Measurements from ENCODE around the gene PRR22. TPM values are rescaled to one million over a fixed set of nuclear protein-coding genes. Genes with fewer than 3 reads are reported as not detected.

The PRR22 gene
- total RNA-seq, 2 donors from 2014 or later: 8.5 to 21.5 TPM

GRCh38 chr19:5806133-5806489 is 21.6 kb upstream of the PRR22 start:
- Mint-ChIP-seq H3K36me3 (no peaks in the 10 kb centered on the region), H3K9me3 (no peaks in the 10 kb centered on the region), H3K4me1 (ENCODE audit: low read depth in 2 of 2) (peaks cover 14 to 17% of the 10 kb centered on the region in 2 donors), H3K27me3 (peaks cover 13 to 14% of the 10 kb centered on the region in 2 donors), H3K27ac (no peak overlapping the region), H3K4me3 (no peak overlapping the region)
- no peak for ATAC-seq
- no peak for DNase-seq (ENCODE audit: low spot score)

DNA sequence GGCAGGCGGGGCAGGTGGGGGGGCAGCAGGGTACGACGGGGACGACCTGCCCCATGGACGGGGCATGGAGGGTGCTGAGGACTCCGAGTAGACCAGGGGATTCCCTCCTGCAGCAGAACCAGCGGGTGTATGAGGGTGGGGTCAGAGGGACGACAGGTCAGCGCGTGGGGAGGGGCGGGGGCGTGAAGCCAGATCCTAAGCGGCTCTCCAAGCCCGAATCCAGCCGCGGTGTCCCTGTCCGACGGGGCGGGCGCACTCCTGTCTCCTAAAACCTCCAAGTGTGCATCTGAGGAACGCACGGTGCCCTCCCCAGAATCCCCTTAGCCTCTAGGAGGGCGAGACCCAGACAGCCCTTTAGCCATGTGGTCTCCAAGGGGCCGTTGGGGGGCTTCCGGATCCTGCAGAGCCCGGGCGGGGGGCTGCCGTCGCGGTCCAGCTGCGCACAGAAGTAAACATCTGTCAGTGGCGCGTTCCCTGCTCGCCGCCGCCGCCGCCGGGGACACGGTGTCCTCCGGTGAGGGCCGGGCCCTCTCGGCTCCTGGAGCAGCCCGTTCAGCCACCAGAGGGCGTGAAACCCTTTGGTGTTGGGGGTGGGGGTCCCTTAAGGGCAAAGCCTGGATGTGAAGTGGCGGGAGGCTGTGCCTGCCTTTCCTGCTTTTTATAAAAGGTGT is 21.1 kb upstream of the PRR22 start:
- Mint-ChIP-seq H3K27me3 (peaks cover 14% of the 10 kb centered on the region in 2 donors), H3K27ac (no peak overlapping the region), H3K4me1 (ENCODE audit: low read depth in 2 of 2) (peaks cover 14 to 17% of the 10 kb centered on the region in 2 donors), H3K36me3 (no peaks in the 10 kb centered on the region), H3K4me3 (no peak overlapping the region), H3K9me3 (no peaks in the 10 kb centered on the region)
- DNase-seq (ENCODE audit: low spot score) (no peak), ATAC-seq (no peak)

- Mint-ChIP-seq H3K4me1 (ENCODE audit: low read depth in 2 of 2) (peaks cover 14 to 17% of the 10 kb centered on the region in 2 donors), H3K4me3 (peak within 1 kb of the TSS; percentile 53), H3K27ac (no peak within 1 kb of the TSS), H3K36me3 (no peaks in the 10 kb centered on the region), H3K27me3 (peaks cover 14 to 16% of the 10 kb centered on the region in 2 donors), H3K9me3 (no peaks in the 10 kb centered on the region)
- peak; percentile 18 to 62 for ATAC-seq
- DNase-seq (ENCODE audit: low spot score): no peak
Measured at GRCh38 chr19:5804516-5805461, 20.2 kb upstream of the PRR22 start, which contains the start of gene NRTN. NRTN (plus strand) TSS chr19:5805067; CDS start chr19:5824166, 19,099 bp downstream.

DNA sequence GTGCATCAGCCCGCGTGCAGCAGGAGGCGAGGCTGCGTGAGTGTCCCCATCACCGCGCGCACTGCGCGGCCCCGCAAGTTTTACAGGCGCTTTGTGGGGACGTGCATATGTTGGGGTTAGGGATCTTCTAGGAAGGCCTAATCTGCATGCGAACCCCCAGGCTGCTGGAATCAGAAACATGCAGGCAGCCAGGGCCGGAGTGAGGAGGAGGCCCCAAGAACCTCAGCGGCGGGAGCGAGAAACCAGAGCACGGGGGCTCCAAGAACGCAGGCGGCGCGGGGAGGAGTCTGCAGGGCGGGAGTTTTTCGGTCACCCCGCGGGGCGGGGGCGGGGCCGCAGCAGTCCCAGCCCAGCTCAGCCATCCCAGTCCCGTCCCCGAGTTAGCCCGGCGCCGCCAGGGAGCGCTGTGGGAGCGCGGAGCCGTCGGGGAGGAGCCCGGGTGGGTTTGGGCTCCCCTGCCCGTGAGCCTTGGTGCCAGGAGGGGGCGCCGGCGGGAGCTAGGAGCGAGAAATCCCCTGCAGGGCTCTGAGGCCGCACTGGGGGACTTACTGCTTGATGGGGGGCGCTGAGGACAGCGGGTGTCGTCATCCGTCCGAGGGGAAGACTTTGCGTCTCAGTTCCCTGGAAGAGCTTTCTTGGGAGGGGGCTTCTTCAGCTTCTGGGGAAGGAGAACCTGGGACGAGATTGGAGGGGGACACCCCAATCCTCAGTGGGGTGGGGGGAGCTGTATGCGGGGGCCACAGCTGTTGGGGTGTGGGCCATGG is 19.4 kb upstream of the PRR22 start:
- Mint-ChIP-seq H3K9me3 (no peaks in the 10 kb centered on the region), H3K27me3 (peaks cover 22 to 23% of the 10 kb centered on the region in 2 donors), H3K36me3 (no peaks in the 10 kb centered on the region), H3K4me3 (peak overlapping the region; percentile 53), H3K4me1 (ENCODE audit: low read depth in 2 of 2) (peaks cover 14 to 17% of the 10 kb centered on the region in 2 donors), H3K27ac (no peak overlapping the region)
- DNase-seq (ENCODE audit: low spot score): peak; percentile 92
- peak; percentile 95 to 96 for ATAC-seq

DNA sequence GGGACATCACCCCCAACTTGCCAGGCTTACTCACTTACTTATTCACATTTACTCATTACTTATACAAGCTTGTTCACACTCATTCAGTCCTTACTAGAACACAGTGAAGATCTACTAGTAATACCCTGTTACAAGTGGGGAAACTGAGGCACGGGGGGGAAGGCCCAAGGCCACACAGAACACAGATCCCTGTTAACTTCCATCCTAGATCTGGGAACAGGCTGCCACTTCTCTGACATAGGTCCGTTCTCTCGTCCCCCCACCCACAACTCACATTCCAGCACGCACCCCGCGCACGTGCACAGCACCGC is 18.9 kb upstream of the PRR22 start:
- H3K27ac Mint-ChIP-seq: no peak overlapping the region
- ATAC-seq: no peak

DNA sequence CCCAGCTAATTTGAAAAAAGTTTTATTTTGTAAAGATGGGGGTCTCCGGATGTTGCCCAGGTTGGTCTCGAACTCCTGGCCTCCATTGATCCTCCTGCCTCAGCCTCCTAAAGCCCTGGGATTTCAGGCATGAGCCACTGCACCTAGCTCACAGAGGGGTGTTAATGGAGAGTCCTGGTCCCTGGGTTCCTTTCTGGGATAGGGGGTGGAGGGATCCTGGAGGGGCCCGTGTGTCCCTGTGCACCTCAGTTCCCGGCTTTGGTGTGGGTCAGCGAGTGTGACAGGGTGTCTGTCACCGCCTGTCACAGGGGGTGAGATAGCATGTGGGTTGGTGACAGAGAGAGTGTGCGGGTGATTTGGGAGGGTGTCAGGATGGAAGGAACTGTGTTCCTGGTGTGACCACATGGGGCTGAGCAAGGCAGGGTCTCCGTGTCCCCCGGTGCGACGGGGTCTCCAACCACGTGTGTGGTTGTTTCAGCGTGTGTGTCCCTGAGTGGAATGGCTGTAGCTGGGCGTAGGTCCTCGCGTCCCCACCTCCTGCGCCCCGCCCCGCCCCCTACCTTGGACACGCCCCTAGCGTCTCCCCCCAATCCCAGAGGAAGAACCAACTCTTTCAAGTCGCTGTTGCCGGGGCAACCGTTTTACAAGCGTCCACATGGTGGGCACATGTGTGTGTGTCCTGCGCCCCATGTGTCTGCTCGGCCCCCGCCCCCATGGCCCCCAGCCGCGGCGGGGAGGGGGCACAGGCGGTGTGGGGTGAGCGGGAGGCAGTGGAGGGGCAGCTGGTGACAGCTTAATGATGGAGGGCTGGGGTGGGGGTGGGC is 17.5 kb upstream of the PRR22 start:
- Mint-ChIP-seq H3K36me3 (no peaks in the 10 kb centered on the region), H3K27ac (no peak overlapping the region), H3K4me1 (ENCODE audit: low read depth in 2 of 2) (peaks cover 14 to 17% of the 10 kb centered on the region in 2 donors), H3K4me3 (no peak overlapping the region), H3K27me3 (peaks cover 22 to 26% of the 10 kb centered on the region in 2 donors), H3K9me3 (no peaks in the 10 kb centered on the region)
- ATAC-seq: no peak
- no peak for DNase-seq (ENCODE audit: low spot score)

More for the DNA sequence above, 18.9 kb upstream of the PRR22 start:
- no peak for DNase-seq (ENCODE audit: low spot score)
- H3K4me3 Mint-ChIP-seq: peak overlapping the region; percentile 53
- H3K27me3 Mint-ChIP-seq: peaks cover 24 to 26% of the 10 kb centered on the region in 2 donors
- H3K4me1 Mint-ChIP-seq (ENCODE audit: low read depth in 2 of 2): peaks cover 14 to 17% of the 10 kb centered on the region in 2 donors
- H3K36me3 Mint-ChIP-seq: no peaks in the 10 kb centered on the region
- no peaks in the 10 kb centered on the region for H3K9me3 Mint-ChIP-seq

- Mint-ChIP-seq H3K36me3 (no peaks in the 10 kb centered on the region), H3K9me3 (no peaks in the 10 kb centered on the region), H3K27ac (no peak overlapping the region), H3K27me3 (peaks cover 19 to 26% of the 10 kb centered on the region in 2 donors), H3K4me1 (ENCODE audit: low read depth in 2 of 2) (peaks cover 14 to 17% of the 10 kb centered on the region in 2 donors), H3K4me3 (no peak overlapping the region)
- DNase-seq (ENCODE audit: low spot score) (no peak), ATAC-seq (no peak)
Measured at GRCh38 chr19:5800361-5801270, 16.1 kb upstream of the PRR22 start.

DNA sequence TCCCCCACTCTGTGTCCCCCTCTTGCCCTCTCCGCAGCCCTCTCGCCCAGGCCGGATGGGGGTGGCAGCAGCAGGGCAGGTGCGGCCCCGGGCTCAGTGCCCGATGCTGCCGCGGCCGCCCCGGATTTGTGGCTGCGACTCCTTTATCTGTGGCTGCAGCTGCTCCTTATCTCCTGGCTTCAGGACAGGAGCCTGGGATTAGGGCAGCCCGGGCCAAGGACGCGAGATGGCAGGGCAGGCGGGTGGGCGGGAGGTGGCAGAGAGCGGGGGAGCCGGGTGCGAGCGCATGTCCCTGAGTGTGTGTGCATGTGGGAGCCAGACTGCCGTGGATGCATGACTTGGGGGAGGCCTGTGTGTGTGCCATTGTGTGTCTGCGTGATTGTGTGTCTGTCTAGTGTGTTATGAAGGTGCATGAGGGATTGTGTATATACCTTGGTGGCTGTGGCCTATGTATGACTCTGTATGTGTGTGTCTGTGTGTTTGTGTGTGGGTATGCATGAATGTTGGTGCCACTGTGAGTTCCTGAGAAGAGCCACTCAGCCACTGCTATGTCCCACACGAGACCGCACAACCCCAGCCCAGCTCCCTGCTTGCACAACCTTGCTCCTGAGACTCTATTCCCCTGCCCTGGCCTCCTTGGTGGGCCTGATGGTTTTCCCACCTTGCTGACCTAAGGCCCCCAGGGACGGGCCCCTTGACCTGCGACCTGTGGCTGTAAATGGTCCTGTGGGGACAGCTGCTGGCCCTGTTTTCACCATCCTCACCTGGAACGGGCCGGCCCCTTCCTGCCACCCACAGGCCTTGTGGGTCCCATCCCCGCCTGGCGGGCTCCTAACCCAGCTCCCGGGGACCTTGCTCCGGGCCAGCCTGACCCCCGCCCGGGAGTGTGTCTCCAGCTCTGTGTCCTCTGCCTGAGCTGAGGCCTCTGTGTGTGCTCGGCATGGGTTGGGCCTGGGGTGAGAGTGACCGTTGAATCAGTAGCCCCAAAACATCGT is 15.0 kb upstream of the PRR22 start:
- Mint-ChIP-seq H3K27ac (no peak overlapping the region), H3K4me3 (no peak overlapping the region), H3K36me3 (no peaks in the 10 kb centered on the region), H3K27me3 (peaks cover 19 to 26% of the 10 kb centered on the region in 2 donors), H3K4me1 (ENCODE audit: low read depth in 2 of 2) (peaks cover 14 to 17% of the 10 kb centered on the region in 2 donors), H3K9me3 (no peaks in the 10 kb centered on the region)
- no peak for DNase-seq (ENCODE audit: low spot score)
- no peak for ATAC-seq

DNA sequence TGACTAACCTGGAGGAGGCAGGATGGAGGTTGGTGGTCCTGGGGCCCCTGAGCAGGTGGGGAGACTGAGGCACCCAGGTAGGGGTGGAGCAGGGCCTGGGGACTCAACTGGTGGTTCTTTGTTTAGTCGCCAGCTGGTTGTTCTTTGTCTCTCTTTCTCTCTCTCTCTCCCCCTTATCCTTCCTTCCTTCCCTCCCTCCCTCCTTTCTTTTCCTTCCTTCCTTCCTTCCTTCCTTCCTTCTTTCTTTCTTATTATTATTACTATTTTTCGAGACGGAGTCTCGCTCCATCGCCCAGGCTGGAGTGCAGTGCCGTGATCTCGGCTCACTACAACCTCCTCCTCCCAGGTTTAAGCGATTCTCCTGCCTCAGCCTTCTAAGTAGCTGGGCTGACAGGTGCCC is 13.7 kb upstream of the PRR22 start:
- H3K4me3 Mint-ChIP-seq: no peak overlapping the region
- ATAC-seq (no peak), DNase-seq (ENCODE audit: low spot score) (no peak)
- no peaks in the 10 kb centered on the region for H3K9me3 Mint-ChIP-seq
- no peaks in the 10 kb centered on the region for H3K36me3 Mint-ChIP-seq
- peaks cover 4 to 6% of the 10 kb centered on the region in 2 donors for H3K4me1 Mint-ChIP-seq (ENCODE audit: low read depth in 2 of 2)
- no peak overlapping the region for H3K27ac Mint-ChIP-seq
- H3K27me3 Mint-ChIP-seq: peaks cover 20 to 26% of the 10 kb centered on the region in 2 donors

DNA sequence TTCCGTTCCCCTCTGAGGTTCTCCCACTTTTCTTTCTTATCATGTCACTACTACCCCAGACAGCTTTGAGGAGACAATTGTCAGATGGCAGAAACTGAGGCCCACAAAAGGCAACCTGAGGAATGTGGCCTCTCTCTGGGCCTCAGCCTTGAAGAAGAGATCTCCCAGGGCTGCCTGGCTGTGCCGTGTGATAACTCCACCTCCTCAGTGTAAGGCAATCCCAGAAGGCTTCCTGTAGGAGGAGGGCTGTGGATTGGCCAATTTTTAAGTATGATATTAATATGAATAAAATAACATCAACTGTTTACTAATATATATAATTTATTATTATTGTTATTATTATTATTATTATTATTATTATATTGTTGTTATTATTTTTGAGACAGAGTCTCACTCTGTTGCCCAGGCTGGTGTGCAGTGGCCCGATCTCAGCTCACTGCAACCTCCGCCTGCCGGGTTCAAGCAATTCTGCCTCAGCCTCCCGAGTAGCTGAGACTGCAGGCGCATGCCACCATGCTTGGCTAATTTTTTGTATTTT is 10.9 kb upstream of the PRR22 start:
- ATAC-seq: no peak
- Mint-ChIP-seq H3K27me3 (peaks cover 12 to 13% of the 10 kb centered on the region in 2 donors), H3K27ac (no peak overlapping the region), H3K36me3 (peaks cover under 1% of the 10 kb centered on the region), H3K4me3 (no peak overlapping the region), H3K9me3 (no peaks in the 10 kb centered on the region), H3K4me1 (ENCODE audit: low read depth in 2 of 2) (peaks cover 6% of the 10 kb centered on the region in 2 donors)
- no peak for DNase-seq (ENCODE audit: low spot score)

DNA sequence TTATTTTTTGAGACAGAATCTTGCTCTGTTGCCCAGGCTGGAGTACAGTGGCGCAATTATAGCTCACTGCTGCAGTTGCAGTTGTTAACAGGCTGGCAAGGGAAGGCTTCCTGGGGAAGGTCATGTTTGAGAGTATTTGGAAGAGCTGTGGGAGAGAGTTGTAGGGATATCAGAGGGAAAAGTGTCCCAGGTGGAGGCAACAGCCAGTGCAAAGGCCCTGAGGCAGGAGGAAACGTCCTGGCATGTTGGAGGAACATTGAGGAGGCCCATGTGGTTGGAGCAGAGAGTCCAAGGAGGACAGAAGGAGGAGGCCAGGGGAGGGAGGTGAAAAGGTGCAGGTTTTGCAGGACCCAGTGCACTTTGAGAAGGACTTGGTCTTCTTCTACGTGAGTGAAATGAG is 8.6 kb upstream of the PRR22 start:
- Mint-ChIP-seq H3K9me3 (no peaks in the 10 kb centered on the region), H3K4me3 (no peak overlapping the region), H3K4me1 (ENCODE audit: low read depth in 2 of 2) (peaks cover 11% of the 10 kb centered on the region in 2 donors), H3K36me3 (peaks cover 6% of the 10 kb centered on the region), H3K27me3 (peaks cover 0 to 4% of the 10 kb centered on the region in 2 donors), H3K27ac (no peak overlapping the region)
- no peak for DNase-seq (ENCODE audit: low spot score)
- ATAC-seq: no peak

All from natural killer cell treated with Interleukin-12 subunit alpha and Interleukin-12 subunit beta and Interleukin-15 and Interleukin-18, amount 100 ng/mL, for 72 hours (primary cell).